Measurements from ENCODE around the gene TTC7B.

Gene TTC7B

GRCh38 chr14:90697577-90698206, 118.5 kb downstream of the TTC7B start:
- DNase-seq, result peak; percentile 81

GRCh38 chr14:90697132-90697531, 119.1 kb downstream of the TTC7B start:
- DNase-seq, result no peak

GRCh38 chr14:90696720-90697119, 119.5 kb downstream of the TTC7B start:
- no peak for DNase-seq

GRCh38 chr14:90695997-90696660, 120.1 kb downstream of the TTC7B start:
- DNase-seq, result no peak

- no peak for DNase-seq
Measured at GRCh38 chr14:90693413-90693812, 122.8 kb downstream of the TTC7B start.

- no peak for DNase-seq
Measured at GRCh38 chr14:90692826-90693225, 123.4 kb downstream of the TTC7B start.

GRCh38 chr14:90692061-90692460, 124.2 kb downstream of the TTC7B start:
- DNase-seq, result no peak

- DNase-seq, result no peak
Measured at GRCh38 chr14:90691627-90692026, 124.6 kb downstream of the TTC7B start.

GRCh38 chr14:90687680-90688079, 128.6 kb downstream of the TTC7B start:
- DNase-seq, result no peak

- DNase-seq, result no peak
Measured at GRCh38 chr14:90682615-90683014, 133.6 kb downstream of the TTC7B start.

- no peak for DNase-seq
Measured at GRCh38 chr14:90681929-90682328, 134.3 kb downstream of the TTC7B start.

GRCh38 chr14:90678846-90679362, 137.3 kb downstream of the TTC7B start:
- no peak for DNase-seq

- no peak for DNase-seq
Measured at GRCh38 chr14:90678420-90678819, 137.8 kb downstream of the TTC7B start.

- DNase-seq, result no peak
Measured at GRCh38 chr14:90677484-90678050, 138.7 kb downstream of the TTC7B start.

- DNase-seq, result no peak
Measured at GRCh38 chr14:90676912-90677311, 139.3 kb downstream of the TTC7B start.

- DNase-seq, result no peak
Measured at GRCh38 chr14:90676356-90676755, 139.9 kb downstream of the TTC7B start.

GRCh38 chr14:90675399-90675798, 140.8 kb downstream of the TTC7B start:
- DNase-seq, result no peak

- no peak for DNase-seq
Measured at GRCh38 chr14:90674716-90675115, 141.5 kb downstream of the TTC7B start.

GRCh38 chr14:90674043-90674670, 142.1 kb downstream of the TTC7B start:
- DNase-seq, result no peak

- DNase-seq, result no peak
Measured at GRCh38 chr14:90671382-90672234, 144.6 kb downstream of the TTC7B start.

GRCh38 chr14:90669731-90670130, 146.5 kb downstream of the TTC7B start:
- no peak for DNase-seq

- no peak for DNase-seq
Measured at GRCh38 chr14:90666571-90666970, 149.7 kb downstream of the TTC7B start.

Measured in activated naive CD4-positive, alpha-beta T cell treated with anti-CD3 and anti-CD28 coated beads, Interleukin-2, amount 50 U/mL, for 16 hours (primary cell).